ENCODE data around the gene SLCO4C1. TPM values are rescaled to one million over a fixed set of nuclear protein-coding genes. Genes with fewer than 3 reads are reported as not detected.

The SLCO4C1 gene
- polyA plus RNA-seq, 1 experiment: not detected

DNA sequence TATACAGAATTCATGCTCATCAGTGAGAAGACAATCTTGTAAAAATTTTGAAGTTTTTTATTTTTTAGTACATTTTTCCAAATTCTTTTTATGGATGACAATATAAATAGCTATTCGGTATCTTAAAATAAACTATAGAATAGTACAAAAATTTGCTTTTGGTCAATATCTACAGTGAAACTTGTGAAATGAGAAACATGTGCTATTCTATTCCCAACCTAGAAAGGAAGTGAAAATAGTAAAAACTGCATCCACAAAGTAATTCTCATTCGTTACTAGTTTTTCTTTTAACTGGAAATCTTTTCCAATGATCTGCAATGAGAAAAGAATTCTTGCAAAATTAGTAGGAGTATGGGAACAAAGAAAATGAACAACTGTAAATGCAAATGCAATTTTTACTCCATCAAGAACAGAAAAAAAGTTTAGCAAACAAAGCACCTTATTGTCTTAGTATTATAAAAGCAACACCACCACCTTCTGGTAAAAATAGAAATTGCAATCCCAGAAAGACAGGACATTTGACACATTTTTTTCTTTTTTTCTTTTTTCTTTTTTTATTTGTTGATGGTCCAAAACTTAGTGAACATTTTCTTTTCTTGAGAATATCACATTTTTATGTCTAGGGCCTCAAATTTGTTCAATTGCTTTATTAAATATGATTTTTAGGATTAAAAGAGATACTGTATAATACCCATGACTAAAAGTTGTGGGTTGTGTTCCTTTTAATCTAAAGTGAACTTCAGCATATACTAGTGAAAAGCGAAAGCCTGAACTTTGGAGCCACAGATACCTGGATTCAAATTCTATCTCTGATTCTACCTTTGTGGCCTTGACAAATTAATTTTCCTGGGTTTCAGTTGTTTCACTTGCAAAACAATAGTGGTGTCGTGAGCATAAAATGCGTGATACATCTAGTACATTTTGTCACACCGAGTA, 72.3 kb downstream of the SLCO4C1 start:
- Histone ChIP-seq H3K27me3 (ENCODE audit: control insufficient read depth, insufficient read depth, low read length) (no peaks in the 10 kb centered on the region), H3K4me3 (ENCODE audit: low read depth, low read length) (no peak overlapping the region), H3K9me3 (ENCODE audit: control insufficient read depth, insufficient read depth, low read length) (peaks cover 2% of the 10 kb centered on the region; the same call in 1 of the 2 replicates), H3K27ac (ENCODE audit: low read depth, low read length) (no peak overlapping the region)
- DNase-seq (ENCODE audit: low read depth, low spot score): no peak
- ChIA-PET POLR2A (no interaction called here), CTCF (no interaction called here)
- TF ChIP-seq, protein P1, sequence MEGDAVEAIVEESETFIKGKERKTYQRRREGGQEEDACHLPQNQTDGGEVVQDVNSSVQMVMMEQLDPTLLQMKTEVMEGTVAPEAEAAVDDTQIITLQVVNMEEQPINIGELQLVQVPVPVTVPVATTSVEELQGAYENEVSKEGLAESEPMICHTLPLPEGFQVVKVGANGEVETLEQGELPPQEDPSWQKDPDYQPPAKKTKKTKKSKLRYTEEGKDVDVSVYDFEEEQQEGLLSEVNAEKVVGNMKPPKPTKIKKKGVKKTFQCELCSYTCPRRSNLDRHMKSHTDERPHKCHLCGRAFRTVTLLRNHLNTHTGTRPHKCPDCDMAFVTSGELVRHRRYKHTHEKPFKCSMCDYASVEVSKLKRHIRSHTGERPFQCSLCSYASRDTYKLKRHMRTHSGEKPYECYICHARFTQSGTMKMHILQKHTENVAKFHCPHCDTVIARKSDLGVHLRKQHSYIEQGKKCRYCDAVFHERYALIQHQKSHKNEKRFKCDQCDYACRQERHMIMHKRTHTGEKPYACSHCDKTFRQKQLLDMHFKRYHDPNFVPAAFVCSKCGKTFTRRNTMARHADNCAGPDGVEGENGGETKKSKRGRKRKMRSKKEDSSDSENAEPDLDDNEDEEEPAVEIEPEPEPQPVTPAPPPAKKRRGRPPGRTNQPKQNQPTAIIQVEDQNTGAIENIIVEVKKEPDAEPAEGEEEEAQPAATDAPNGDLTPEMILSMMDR (IDR thresholded peaks at IDR 0.05; ENCODE audit: low read depth, low read length): peak; percentile 48

DNA sequence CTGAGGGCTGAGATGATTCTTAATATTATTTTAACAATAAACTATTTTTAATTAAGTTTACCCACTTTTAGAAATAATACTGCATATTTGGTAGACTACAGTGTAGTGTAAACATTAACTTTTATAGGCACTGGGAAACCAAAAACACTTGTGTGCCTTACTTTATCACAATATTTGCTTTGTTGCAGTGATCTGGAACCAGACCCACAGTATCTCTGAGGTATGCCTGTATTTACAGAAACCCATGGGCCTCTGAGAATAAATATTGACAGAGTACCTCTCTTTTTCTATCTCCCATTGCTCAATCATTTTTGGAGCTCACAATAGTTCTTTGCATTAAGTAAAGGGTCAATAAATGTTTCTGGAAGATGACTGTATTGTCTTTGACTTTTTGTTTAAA, 73.3 kb downstream of the SLCO4C1 start:
- POLR2A ChIA-PET: no interaction called here
- DNase-seq (ENCODE audit: low read depth, low spot score): no peak
- Histone ChIP-seq H3K9me3 (ENCODE audit: control insufficient read depth, insufficient read depth, low read length) (no peaks in the 10 kb centered on the region), H3K27me3 (ENCODE audit: control insufficient read depth, insufficient read depth, low read length) (no peaks in the 10 kb centered on the region), H3K4me3 (ENCODE audit: low read depth, low read length) (no peak overlapping the region), H3K27ac (ENCODE audit: low read depth, low read length) (no peak overlapping the region)
- TF ChIP-seq, protein P1 (IDR thresholded peaks at IDR 0.05; ENCODE audit: low read depth, low read length): no peak
- CTCF ChIA-PET: no interaction called here

DNA sequence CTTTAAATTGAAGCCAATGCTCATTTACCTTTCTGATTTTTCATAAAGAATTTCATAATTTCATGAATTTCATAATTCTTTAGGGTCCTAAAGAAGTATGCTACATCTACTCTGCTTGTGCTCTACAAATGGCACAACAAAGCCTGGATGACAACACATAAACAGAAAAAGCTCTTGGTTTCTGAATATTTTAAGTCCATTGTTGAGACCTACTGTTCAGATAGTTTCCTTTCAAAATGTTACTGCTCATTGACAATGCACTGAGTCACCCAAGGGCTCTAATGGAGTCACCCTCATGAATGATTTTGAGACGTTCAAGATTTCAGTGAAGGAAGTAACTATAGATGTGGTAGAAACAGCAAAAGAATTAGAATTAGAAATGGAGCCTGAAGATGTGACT, 74.1 kb downstream of the SLCO4C1 start:
- TF ChIP-seq, protein P1 (IDR thresholded peaks at IDR 0.05; ENCODE audit: low read depth, low read length): no peak
- H3K27ac ChIP-seq (ENCODE audit: low read depth, low read length): no peak overlapping the region
- H3K27me3 ChIP-seq (ENCODE audit: control insufficient read depth, insufficient read depth, low read length): no peaks in the 10 kb centered on the region
- ChIA-PET CTCF (no interaction called here), POLR2A (no interaction called here)
- no peaks in the 10 kb centered on the region for H3K9me3 ChIP-seq (ENCODE audit: control insufficient read depth, insufficient read depth, low read length)
- DNase-seq (ENCODE audit: low read depth, low spot score): no peak
- no peak overlapping the region for H3K4me3 ChIP-seq (ENCODE audit: low read depth, low read length)

DNA sequence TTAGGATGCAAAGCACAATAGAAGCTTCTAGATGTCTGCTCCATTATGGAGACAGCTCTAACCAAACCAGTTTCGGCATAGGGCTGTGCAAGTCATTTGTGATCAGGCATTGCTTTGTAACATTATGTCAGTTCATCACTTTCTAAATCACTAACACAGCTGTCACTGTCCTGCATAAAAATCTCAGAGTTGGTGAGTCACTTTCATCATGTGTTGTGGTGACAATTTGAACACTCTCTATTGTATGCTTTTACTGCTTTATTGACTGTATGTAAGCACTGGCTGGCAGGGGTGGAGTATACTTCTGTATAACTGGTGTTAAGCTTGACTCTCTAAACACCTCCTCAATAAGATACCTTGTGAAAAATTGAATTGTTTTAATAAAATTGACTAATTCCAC, 77.9 kb downstream of the SLCO4C1 start:
- Histone ChIP-seq H3K9me3 (ENCODE audit: control insufficient read depth, insufficient read depth, low read length) (peaks cover 5% of the 10 kb centered on the region), H3K4me3 (ENCODE audit: low read depth, low read length) (no peak overlapping the region), H3K27ac (ENCODE audit: low read depth, low read length) (no peak overlapping the region), H3K27me3 (ENCODE audit: control insufficient read depth, insufficient read depth, low read length) (no peaks in the 10 kb centered on the region)
- DNase-seq (ENCODE audit: low read depth, low spot score): no peak
- TF ChIP-seq, protein P1 (IDR thresholded peaks at IDR 0.05; ENCODE audit: low read depth, low read length): no peak
- ChIA-PET CTCF (no interaction called here), POLR2A (no interaction called here)

DNA sequence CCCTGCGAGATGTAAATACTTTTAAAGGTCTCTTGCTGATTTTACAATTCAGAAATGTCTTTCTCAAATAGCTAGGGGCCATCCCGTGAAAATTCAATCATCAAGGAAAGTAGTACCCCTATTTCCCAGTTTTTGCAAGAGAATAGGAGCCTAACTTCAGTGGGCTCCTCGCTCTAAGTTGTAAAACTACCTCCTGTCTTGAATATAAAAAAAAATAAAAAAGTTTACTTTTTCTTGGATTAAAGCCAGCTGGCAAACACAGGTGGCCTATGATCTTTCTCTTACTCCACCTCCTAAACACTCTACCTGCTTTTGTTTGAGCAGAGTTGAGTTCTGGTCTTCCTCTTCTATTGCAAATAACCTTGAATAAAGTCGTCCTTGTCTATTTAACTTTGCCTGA, 79.4 kb downstream of the SLCO4C1 start:
- no peak overlapping the region for H3K27ac ChIP-seq (ENCODE audit: low read depth, low read length)
- ChIA-PET CTCF (no interaction called here), POLR2A (no interaction called here)
- DNase-seq (ENCODE audit: low read depth, low spot score): no peak
- peaks cover 5% of the 10 kb centered on the region for H3K9me3 ChIP-seq (ENCODE audit: control insufficient read depth, insufficient read depth, low read length)
- TF ChIP-seq, protein P1 (IDR thresholded peaks at IDR 0.05; ENCODE audit: low read depth, low read length): no peak
- H3K4me3 ChIP-seq (ENCODE audit: low read depth, low read length): no peak overlapping the region
- H3K27me3 ChIP-seq (ENCODE audit: control insufficient read depth, insufficient read depth, low read length): no peaks in the 10 kb centered on the region
